Fibroblast of skin of left biceps (primary cell): ENCODE measurements around the gene ATXN10.

ENCODE experiments used
- DNase-seq, 2 experiments: peaks; one replicate each; pipeline ENCODE4 v3.0.0-alpha.2; 2013; ENCODE audit warnings: low read depth in 2 of 2

Gene ATXN10

DNA sequence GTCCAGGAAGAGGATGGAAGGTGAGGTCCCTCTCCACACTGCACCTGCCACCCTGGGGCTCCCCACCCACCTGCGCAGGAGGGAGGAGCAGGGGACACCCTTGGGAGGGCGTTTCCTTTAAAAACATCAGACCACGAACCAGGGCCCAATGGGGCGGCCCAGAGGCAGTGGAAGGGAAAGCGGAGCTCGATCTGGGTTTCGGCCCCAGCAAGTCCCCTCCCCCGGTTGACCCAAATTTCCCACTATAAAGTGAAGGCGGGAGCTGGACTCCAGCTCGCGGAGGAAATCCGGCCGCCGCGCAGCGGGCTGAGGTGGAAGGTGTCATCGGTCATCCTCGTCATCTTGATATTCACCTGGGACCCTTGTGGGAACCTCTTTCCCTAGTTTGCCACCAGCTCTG is 206.0 kb downstream of the ATXN10 start:
- no peak for DNase-seq

DNA sequence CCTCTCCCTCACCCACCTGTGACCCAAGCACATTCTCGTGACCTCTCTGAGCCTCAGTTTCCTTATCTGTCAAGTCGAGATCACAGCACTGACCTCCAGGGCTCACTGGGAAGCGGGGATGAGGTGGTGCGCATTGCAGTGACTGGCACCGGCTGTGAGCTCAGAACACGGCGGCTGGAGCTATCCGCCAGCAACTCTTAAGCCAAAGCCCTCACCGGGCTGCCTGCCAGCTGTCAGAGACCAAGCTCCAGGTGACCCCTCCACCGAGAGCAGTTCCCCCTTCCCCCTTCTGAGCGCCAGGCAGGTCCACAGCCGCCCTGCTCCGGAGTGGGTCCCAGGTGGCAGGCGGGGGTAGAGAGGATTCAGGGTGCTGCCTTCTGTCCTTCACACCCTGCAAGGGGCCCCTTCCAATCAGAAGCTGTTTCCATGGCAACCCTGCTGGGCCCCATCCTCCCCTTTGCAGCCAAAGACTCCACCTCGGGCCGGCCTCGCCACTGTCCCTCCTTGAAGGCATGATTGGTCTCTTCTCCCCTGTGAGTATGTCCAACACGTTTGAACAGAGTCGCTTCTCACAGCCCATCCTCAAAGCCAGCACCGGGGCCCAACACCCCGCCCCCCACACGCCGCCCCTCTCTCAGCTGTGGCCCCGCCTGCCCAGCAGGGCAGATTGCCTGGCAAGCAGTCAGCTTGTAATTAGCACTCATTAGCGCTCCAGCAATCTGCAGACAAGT is 206.6 kb downstream of the ATXN10 start:
- no peak for DNase-seq

DNA sequence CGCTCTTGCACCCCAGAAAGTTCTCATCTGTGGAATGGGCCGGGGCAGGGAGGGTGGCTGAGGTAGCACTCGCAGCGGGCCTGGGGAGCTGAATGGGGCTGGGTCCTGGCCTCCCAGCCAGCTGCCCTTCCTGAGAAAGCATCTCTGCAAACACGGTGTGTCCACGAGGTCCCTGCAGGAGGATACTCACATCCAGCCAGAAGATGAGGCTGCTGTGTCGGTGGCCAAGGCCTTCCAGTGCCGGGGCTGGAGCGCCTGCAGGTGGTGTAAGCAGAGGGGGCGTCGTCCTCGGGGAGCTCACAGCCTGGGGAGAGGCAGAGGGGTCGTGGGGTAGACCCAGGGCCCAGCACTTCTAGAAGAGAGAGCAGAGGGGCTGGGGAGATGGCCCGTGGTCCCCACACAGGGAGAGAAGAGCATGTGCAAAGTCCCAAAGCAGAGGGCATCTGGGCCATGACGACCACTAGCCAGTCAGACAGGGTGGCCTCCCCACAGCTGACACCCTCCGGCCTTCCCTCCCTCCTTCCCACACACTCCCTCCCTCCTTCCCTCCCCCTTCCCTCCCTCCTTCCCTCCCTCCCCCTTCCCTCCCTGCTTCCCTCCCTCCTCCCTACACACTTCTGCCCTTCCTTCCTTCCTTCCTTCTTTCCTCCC is 207.4 kb downstream of the ATXN10 start:
- DNase-seq, result no peak

DNA sequence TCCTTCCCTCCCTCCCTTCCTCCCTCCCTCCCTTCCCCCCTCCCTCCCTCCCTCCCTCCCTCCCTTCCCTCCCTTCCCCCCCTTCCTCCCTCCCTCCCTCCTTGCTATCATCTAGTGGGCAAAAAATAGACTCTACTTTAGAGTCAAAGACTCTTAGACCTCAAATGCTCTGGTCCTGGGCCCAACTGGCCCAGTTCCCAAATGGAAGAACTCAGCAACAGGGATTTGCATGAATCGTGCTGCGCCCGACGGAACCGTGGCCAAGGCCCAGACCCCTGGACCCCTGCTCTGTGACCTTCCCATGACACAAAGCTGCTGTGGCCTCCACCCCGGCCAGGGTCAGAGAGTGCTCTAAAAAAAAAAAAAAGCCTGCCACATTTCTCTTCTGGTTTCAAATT is 207.9 kb downstream of the ATXN10 start:
- no peak for DNase-seq

DNA sequence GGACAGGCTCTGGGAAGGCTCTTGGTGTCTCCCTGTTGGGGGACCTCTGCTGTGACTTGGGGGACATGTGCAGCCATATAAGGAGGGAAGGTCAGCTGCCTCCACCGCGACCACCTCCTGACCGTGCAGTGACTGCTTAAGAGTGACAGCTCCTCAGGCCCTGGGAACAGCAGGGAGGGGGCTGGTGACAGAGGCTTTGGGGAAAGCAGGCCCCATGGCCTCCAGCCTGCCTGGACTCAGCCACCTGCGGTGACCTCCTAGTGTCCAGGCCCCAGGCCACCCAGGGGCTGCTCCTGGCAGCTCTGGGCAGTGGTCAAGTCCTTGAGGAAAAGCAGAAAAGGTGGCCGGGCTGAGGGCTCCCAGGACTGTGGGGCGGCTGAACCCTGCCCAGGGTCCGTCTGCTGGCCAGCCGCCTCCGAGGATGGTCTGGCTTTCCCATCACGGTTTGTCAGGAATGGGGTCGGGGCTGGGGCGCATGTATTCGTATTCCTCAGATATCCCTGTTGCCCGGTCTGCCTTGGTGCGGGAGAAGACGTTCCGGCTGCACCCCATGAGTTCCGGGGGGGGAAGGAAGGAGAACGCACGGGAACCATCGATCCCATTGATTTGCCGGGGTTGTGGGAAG is 208.6 kb downstream of the ATXN10 start:
- DNase-seq, result no peak

DNA sequence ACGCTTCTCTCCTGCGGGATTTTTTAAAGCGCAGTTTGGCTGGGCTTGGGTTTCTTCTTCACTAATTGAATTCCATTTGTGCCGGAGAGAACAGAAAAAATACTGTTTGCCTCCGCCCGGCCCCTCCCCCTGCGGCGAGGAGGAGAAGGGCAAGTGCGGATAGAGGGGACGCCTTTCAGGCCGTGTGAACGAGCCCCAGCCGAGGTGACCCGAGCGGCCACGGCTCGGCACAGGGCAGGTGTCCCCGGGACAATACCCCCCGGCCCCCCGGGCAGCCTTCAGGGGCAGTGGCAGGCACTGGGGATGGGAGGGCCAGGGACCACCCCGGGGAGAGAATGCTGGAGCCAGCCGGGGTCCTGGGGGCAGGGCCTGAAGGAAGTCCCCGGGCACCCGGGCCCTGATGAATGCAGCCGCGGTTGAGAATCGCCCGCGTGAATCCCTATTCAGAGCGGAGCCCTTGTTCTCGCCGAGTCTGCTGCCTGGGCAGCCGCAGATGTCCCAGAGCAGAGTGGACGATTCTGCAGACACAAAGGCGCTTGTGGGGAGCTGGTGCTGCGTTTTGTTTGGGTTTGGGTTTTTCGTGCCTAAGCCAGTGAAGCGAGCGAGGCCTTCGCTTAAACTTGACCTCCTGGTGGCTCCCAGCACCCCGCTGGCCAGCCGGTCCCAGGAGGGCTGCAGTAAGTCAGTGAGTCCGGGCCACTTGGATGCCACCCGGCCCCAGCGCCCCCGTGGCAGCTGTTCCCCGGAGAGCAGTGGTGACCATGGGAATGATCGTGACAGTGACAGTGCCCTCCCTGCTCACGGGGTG is 209.3 kb downstream of the ATXN10 start:
- DNase-seq, result no peak

DNA sequence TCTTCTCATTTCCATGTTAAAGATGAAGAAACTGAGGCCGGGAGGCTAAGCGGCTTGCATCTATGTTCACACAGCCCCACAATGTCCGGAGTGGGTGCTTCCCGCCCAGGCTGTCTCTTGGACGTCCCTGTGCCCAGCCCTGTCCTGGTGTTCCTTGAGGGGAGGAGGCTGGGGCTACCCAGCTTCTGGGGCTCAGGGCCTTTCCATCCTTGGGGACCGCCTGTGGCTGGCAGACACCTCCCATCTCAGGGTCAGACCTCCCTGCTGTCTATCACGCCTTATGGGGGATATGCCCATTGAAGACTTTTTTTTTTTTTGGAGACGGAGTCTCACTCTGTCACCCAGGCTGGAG is 209.9 kb downstream of the ATXN10 start:
- no peak for DNase-seq

DNA sequence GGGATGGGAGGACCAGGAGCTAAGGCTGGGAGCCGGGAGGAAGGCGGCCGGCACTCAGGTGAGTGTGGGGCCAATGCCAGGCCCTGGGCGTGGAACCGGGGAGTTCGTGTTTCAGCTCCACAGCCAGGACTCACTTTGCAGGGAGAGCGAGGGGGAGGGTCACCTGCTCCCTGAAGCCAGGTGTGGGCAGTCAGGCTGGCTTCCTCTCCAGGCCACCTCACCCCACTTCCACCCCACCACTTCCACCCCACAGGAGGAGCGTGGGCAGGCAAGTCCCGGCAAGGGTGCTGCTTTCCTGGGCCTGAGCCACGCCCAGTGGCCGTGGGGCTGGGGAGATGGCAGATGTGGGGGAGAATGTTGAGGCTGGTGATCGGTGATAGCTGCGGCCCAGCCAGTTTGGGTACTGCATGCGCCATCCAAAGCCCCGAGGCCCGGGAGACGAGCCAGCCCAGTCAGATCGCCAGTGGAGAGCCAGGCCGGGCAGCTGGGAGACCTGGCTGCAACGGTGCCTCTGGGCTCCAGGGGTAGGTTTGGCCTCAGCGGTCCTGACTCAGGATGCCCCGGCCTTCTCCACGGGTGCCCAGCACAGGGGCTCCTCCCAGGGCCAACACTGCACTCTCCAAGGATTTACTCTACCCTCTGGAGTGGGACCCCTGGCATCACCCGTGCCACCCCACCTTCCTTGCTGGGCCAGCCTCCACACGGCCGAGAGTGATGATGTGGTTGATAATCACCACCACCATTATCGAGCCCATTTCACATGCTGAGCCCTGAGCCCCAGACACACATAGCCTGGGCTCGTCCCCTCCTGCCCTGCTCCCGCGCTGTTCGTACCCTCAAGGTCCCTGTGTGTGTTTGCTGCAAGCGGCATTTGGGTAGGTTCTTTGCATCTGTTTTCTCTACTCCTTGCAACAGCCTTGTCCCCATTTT is 211.5 kb downstream of the ATXN10 start:
- no peak for DNase-seq

DNA sequence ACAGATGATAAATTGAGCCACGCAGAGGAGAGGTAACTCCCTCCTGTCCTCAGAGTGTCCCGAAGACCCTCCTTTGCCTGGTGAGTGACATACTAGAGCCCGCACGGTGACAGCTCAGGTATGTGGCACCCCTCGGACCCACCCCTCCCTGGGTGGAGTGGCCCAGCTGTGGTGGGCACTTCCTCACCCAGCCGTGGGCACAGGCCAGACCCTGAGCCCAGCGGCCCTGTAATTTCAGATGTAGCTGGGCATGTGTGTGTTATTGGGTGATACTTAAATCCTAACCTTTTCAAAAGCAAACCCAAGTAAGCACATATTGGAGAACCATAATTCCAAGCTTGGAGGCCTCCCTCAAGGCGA is 212.2 kb downstream of the ATXN10 start:
- no peak for DNase-seq

DNA sequence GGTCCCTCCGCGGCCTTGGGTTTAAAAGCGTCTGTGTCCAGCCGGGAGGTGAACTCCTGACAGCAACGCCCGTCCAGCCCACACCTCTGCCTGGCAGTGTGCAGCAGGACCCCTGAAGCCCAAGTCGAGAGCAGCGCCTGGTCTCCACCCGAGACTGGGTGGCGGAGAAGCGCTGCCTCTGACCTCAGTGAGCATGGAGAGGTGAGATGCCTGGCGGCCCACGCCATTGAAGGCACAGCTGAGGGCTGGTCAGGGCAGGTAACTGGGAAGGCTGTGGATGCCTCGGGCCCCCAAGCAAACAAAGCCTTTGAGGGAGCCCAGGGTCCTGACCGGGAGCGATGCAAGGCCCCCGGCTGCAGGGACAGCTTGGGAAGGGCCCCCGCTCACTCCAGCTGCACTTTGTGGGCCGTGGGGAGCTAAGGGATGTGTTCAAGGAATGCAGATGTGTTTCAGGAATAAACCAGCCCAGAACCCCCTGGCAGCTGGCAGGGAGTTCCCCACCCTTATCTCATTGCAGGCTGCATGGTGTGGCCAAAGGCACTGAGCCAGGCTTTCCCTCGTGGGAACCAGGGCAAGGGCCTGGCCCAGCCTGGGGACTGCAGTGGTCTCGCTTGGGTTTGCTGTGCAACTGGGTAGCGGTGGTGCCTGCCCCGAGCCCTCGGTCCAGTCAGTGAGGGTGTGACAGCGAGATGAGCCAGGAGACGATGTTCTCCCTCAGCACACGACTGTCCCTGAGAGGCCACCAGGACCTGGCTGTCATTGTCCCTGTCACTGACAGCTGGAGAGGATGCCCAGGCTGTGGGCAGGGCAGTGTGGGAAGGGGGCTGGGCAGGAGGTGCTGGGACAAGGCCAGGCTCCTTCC is 212.8 kb downstream of the ATXN10 start:
- no peak for DNase-seq

DNA sequence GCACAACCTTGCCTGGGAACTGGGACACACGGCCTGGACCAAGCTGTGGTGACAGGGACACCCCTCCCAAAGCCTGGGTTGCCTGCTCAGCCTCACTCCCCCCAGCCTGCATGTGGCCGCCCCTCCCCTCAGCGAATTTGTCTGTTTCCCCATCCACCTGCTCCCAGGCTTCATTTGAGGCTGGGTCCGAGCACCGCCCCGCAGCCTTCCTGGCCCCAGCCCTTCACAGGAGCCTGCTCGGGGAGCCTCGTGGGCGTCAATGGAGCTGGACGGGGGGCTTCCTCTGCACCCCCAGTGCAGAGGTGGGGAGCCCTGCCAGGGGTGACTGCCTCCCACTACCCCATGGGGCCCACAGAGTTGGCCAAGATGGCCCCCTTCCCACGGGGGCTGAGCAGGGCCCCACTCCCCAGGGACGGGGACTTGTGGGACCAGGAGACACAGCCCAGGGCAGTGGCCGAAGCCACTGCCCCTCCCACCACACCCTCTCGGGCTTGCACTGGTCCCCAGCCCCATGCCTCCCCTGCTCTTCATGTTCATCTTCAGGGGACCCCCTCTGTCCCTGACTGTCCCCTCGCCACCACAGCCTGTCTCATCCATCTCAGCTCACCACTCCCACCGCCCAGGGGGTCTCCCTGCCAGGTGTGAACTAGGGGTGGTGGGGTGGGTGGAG is 213.7 kb downstream of the ATXN10 start:
- no peak for DNase-seq

DNA sequence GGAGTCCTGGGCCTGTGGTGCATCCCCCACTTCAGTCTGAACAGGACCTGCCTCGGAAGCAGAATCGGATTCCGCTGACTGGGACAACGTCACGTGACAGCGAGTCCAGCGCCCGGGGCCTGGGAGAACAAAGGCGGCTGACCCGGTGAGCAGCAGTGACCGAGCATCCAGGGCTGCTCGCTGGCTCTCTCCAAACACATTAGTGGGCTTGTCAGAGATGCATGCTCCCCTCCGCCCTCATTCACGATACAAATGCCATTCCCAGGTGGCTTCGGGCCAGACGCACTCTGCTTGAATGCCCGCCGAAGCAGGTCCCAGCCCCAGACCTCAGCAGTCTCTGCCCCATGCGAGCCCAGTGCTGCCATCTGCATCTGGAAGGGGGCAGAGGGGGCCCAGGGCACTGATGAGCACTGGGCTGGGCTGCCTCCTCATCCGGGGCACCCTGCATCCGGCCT is 214.3 kb downstream of the ATXN10 start:
- DNase-seq, result no peak

DNA sequence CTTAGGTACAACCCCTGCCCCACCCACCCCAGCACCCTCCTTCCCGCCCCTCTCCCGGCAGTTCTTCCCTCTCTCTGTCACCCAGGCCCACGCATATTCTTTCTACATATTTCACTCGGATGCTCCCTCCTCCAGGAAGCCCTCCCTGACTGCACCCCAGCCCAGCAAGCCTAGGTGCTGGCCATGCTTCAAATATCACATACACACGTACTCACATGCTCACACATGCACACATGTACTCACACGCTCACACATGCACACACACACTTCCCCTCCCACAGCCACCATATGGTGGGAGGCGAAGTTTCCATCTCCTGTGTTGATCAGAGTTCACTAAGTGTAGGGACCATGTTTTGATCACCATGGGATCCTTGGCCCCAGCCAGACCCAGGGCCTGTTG is 214.9 kb downstream of the ATXN10 start:
- DNase-seq, result no peak

DNA sequence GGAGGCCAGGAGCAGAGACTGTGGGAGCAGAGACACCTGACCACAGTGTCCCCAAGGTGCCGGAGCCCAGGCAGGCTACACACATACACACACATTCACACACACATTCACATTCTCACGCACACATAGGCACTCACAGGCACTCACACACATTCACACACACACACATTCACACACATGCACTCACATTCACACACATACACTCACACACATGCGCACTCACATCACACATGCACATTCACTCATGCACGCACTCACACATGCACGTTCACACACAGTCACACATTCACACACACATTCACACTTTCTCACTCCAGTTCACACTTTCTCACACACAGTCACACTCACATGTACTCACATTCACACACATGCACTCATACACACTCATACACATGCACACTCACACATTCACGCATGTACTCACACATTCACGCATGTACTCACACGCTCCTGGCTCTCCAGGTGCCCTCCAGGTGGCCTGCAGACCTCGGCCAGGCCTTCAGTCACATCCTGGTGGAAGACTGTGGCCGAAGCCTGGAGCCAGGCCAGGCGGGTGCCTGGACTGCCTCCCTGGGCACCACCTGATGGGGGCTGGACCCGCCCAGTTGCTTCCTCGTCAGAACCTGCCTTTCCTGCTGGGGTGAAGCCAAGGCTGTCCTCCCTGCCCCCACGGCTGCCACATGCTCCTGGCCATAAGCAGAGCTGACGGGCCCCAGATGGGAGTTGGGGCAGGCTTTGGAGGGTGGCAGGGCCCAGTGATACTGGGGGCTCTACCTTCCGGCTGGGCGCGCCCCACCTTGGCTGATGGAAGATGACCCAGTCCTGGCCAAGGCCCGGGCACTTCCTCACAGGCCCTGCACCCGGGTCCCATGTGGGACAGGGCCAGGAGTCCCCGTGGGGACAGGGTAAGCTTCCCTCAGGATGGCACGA is 215.8 kb downstream of the ATXN10 start:
- DNase-seq, result no peak

DNA sequence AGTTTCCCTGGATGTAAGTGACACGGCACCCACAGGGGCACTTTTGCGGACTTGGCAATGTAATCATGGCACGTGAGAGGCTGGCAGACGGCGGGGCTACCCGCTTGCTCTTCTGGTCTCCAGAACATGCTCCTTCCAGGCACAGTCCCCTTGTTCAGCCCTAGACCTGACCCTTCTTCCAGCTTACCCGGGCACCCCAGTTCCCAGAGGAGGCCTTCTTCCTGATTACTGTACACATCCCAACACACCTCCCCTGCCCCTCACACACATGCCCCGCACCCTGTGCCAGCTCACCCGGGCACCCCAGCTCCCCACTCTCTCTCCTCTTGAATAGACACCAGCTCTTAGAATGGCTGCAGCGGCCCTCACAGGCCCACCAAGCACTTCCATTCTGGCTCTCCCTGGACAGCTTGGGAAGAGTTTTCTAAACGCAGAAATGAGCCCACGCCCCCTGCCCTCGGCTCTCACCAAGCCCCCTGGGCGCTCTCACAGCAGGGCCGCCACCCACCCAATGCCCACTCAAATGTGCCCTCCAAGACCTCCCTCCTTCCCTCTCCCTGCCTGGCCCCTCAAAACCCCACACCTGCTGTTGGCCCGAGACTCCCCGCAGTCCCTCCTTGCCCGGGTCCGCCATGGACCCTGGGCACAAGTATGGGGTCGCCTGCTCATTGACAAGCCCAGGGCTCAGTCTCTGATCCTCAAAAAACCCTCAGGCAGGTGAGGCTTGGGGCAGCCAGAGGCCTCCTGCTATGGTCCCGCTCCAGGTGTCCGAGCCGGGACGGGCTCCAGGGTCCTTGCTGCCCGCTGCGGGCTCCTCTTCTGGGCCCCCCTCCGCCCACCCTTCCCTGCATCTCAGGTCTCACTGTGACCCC is 216.8 kb downstream of the ATXN10 start:
- no peak for DNase-seq

DNA sequence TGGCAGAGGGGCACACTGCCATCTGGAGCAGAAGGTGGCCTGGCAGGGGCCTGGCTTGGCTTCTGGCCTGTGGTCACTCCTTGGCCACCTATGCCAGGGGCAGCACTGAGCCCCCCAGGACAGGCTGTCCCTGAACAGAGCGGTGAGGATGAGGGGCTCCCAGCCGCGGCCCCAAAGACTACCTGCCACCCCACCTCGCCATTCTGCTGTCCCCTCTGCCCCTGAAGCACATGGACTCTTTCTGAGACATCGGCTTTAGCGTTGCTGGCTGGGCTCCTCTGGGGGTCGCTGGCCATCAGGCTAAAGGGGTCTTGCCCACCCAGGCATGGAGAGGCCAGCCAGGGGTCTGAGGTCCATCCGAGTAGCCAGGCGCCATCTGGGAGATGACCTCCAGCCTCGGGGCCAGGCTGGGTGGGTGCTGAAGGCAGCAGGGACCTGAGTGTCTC is 217.5 kb downstream of the ATXN10 start:
- DNase-seq, result no peak

DNA sequence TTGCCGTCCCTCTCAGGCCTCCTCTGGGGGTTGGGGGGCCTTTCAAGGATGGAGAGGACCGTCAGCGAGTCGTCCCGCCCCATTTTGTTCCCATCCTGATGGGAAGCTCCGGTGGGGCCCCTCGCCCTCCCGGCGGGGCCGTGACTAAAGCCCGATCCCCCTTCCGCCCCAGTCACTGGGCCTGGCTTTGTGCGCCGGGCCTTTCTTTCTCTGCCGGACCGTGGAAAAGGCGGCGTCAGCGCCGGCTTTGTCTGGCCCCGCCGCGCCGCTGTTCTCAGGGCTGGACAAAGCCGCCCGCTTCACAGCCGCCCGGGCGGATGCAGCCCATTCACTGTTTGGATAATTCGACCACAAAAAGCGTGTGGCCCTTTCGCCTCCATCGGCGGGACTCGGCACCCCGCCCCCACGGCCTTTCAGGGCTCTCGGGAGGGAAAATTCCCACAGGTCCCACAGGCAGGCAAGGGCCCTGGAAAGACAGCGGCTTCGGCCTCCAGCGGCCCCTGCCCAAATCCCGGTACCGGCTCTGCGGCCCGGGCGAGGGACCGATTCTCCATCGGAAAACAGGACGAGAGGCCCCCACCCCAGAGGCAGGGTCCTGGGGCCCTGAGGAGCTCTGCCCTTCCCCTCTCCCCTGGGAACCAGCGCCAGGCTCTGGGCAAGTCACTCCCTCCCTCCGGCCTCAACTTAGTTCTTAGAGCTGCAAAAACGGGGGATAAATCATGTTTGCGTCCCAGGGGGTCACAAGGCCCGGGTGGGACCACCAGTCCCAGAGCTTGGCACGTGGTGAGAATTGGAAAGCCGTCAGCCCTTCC is 218.1 kb downstream of the ATXN10 start:
- no peak for DNase-seq
